Activated T-cell treated with anti-CD3 and anti-CD28 coated beads, Interleukin-2, amount 50 U/mL, for 4 hours (primary cell): ENCODE measurements around the gene CCDC85C. TPM values are rescaled to one million over a fixed set of nuclear protein-coding genes. Genes with fewer than 3 reads are reported as not detected.

Experiments used
- ATAC-seq, 2 donors: fragments of 200-7000 bp; cut with Tn5 transposase; one replicate each; pipeline ENCODE4 v1.10.0; 2021
- DNase-seq: peaks from one replicate; pipeline ENCODE4 v3.0.0-alpha.2; 2020
- H3K27me3 Mint-ChIP-seq: one replicate; pipeline ENCODE4 v1.8.0; 2021; ENCODE audit warnings: low read depth, mixed read lengths
- H3K36me3 Mint-ChIP-seq: one replicate; pipeline ENCODE4 v1.8.0; 2022; ENCODE audit warnings: mixed read lengths; ENCODE audit not compliant: insufficient read depth
- H3K4me1 Mint-ChIP-seq: one replicate; pipeline ENCODE4 v1.8.0; 2021; ENCODE audit warnings: low read depth, mixed read lengths
- H3K4me3 Mint-ChIP-seq: one replicate; pipeline ENCODE4 v1.8.0; 2021; ENCODE audit warnings: mild to moderate bottlenecking, moderate library complexity, mixed read lengths
- H3K9me3 Mint-ChIP-seq: one replicate; pipeline ENCODE4 v1.8.0; 2021; ENCODE audit warnings: mixed read lengths
- total RNA-seq, 3 donors: library from RNA; stranded (reverse); gene quantifications; one replicate each; pipeline ENCODE4 v1.2.1, GENCODE V29; 2021

The CCDC85C gene
- total RNA-seq, 3 donors from 2014 or later = 3.8 to 11.1 (median 3.8) TPM

GRCh38 chr14:99515301-99516155 lies 88.5 kb downstream of the CCDC85C start:
- Mint-ChIP-seq H3K9me3 (no peaks in the 10 kb centered on the region), H3K4me1 (no peaks in the 10 kb centered on the region), H3K27me3 (no peaks in the 10 kb centered on the region), H3K4me3 (no peak overlapping the region), H3K36me3 (peaks cover 6% of the 10 kb centered on the region)
- DNase-seq (no peak), ATAC-seq (no peak)

- no peak for DNase-seq
- Mint-ChIP-seq H3K9me3 (no peaks in the 10 kb centered on the region), H3K27me3 (no peaks in the 10 kb centered on the region)
Observed at GRCh38 chr14:99514552-99515300, 89.3 kb downstream of the CCDC85C start.

DNA sequence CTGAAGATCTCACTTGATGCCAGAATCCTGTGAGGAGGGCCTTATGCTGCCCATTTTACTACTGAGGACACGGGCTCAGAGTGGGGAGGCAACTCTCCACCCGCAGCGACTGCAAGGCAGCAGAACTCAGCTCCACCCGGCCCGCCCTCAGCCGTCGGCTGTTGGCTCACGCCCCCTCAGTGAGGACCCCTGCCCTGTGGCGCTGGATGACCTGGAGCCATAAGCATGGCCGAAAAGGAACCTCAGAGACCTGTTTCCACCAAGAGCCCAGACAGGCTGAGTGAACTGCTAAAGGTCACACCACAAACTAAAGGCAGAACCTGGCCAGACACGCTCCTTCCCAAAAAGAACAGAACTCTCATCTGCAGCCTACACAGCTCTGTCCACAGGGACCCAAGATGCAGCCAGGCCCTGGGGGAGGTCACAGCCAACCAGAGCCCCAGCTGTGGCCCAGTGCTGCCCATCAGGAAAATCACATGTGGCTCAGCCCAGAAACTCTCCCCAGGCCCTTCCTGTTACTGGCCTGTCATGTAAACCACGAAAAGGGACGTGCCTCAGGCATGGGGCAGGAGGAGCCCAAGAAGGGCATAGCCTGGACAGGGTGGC lies 90.0 kb downstream of the CCDC85C start:
- no peaks in the 10 kb centered on the region for H3K4me1 Mint-ChIP-seq
- DNase-seq (no peak), ATAC-seq (no peak)
- no peaks in the 10 kb centered on the region for H3K9me3 Mint-ChIP-seq
- H3K4me3 Mint-ChIP-seq = no peak overlapping the region
- no peaks in the 10 kb centered on the region for H3K27me3 Mint-ChIP-seq
- peaks cover 9% of the 10 kb centered on the region for H3K36me3 Mint-ChIP-seq

More at GRCh38 chr14:99514552-99515300, 89.3 kb downstream of the CCDC85C start:
- Mint-ChIP-seq H3K4me3 (no peak overlapping the region), H3K4me1 (no peaks in the 10 kb centered on the region), H3K36me3 (peaks cover 6% of the 10 kb centered on the region)
- no peak for ATAC-seq

- ATAC-seq (no peak), DNase-seq (no peak)
- H3K36me3 Mint-ChIP-seq = peaks cover 11% of the 10 kb centered on the region
- no peaks in the 10 kb centered on the region for H3K4me1 Mint-ChIP-seq
- no peaks in the 10 kb centered on the region for H3K9me3 Mint-ChIP-seq
- no peaks in the 10 kb centered on the region for H3K27me3 Mint-ChIP-seq
- H3K4me3 Mint-ChIP-seq = no peak overlapping the region
Observed at GRCh38 chr14:99513183-99513694, 90.8 kb downstream of the CCDC85C start.

- Mint-ChIP-seq H3K27me3 (no peaks in the 10 kb centered on the region), H3K4me3 (no peak overlapping the region), H3K36me3 (peaks cover 17% of the 10 kb centered on the region), H3K9me3 (no peaks in the 10 kb centered on the region), H3K4me1 (no peaks in the 10 kb centered on the region)
- no peak for ATAC-seq
- no peak for DNase-seq
Observed at GRCh38 chr14:99512571-99513182, 91.3 kb downstream of the CCDC85C start.

DNA sequence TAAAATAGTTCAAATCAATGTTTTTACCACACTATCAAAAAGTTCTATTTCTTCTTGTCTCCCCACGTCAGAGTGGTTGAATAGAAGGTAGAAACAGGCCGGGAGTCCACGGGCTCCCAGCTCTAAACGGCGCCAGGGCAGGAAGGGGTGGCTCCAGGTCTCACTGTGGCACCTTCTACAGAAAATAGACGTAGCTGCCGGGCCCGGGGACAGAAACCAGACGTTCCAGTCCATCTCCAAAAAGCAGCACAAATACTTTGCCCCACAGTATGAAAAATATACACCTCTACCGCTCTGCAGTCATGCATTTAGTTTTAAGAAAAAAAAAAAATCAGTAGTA lies 91.9 kb downstream of the CCDC85C start:
- H3K9me3 Mint-ChIP-seq = no peaks in the 10 kb centered on the region
- peaks cover 21% of the 10 kb centered on the region for H3K36me3 Mint-ChIP-seq
- H3K4me3 Mint-ChIP-seq = no peak overlapping the region
- no peaks in the 10 kb centered on the region for H3K27me3 Mint-ChIP-seq
- no peaks in the 10 kb centered on the region for H3K4me1 Mint-ChIP-seq
- ATAC-seq = no peak
- DNase-seq = no peak

GRCh38 chr14:99511421-99512109 lies 92.4 kb downstream of the CCDC85C start:
- Mint-ChIP-seq H3K36me3 (peaks cover 25% of the 10 kb centered on the region), H3K4me3 (no peak overlapping the region), H3K9me3 (no peaks in the 10 kb centered on the region), H3K4me1 (no peaks in the 10 kb centered on the region), H3K27me3 (no peaks in the 10 kb centered on the region)
- ATAC-seq = no peak
- no peak for DNase-seq

DNA sequence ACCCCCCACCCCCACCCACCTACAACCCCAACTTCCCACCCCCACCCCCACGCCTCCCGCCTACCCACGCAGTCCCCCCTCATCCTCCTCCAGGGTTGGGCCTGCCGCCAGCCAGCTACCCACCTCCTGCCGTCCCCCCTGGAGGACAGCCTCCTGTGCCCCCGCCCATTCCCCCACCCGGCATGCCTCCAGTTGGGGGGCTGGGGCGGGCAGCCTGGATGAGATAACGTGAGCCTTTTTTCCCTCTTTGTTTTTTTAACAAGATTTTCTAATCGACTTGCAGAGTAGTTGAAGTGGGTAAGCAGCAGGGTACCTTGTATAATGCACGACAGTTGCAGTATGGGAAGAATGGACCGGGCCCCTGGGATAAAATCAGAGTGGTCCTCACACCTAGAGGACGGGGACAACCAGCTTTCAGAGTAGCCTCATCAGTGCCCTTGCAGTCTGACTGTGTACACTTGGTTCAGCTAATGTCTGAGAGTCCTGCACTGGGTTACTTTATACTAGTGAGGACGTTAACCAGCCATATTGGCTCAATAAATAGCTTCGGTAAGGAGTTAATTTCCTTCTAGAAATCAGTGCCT lies 93.4 kb downstream of the CCDC85C start:
- Mint-ChIP-seq H3K27me3 (no peaks in the 10 kb centered on the region), H3K4me1 (no peaks in the 10 kb centered on the region), H3K36me3 (peaks cover 33% of the 10 kb centered on the region), H3K9me3 (no peaks in the 10 kb centered on the region), H3K4me3 (no peak overlapping the region)
- ATAC-seq (no peak), DNase-seq (no peak)

DNA sequence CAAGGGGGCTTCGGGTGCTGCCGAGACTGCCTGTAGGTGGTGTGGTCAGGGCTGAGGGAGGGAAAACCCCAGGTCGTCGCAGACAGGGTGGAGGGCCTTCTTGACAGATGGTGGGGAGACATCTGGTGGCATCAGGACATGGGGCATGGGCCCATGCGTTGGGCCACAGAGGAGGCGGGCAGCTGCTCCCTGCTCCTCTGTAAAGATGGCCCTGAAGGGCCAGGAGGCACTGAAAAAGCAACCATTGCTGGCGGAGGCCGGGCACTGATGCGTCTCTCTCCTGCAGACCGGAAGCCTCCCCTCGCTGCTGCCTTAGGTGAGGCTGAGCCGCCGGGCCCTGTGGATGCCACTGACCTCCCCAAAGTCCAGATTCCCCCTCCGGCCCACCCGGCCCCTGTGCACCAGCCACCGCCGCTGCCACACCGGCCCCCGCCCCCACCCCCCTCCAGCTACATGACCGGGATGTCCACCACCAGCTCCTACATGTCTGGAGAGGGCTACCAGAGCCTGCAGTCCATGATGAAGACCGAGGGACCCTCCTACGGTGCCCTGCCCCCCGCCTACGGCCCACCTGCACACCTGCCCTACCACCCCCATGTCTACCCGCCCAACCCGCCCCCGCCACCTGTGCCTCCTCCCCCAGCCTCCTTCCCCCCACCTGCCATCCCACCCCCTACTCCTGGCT lies 94.0 kb downstream of the CCDC85C start:
- Mint-ChIP-seq H3K4me1 (no peaks in the 10 kb centered on the region), H3K36me3 (peaks cover 35% of the 10 kb centered on the region), H3K9me3 (no peaks in the 10 kb centered on the region), H3K4me3 (no peak overlapping the region), H3K27me3 (no peaks in the 10 kb centered on the region)
- no peak for ATAC-seq
- no peak for DNase-seq

DNA sequence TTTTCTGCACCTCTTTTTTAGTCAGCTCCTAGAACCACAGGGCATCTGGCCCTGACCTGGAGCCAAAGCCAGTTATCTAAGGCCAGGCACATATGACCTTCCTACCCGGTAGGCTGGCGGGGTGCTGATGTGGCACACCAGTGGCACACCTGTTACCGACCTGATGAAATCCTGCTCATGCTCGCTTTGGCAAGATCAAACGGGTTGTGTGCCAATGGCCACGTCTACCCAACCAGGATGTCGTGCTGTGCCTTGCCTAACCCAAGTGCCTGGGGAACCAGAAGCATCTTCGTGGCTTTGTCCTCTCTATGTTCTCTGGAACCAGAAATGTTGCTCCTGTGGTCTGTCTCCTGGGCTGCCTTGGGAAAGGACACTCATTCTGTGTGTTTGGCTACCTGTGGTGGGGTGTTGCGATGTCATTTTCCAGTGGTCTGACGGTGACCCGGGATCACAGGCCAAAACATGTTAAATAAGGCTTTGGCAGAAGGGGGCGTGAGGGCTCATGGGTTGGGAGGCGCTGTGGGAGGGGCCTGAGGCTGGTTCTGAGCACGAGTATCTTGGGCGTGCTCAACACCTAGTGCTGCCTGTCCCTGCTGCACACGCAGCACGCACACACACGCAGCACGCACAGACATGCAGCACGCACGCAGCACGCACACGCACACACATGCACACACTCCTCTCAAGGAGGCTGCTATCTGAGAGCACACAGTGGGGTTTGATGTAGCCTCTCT lies 94.9 kb downstream of the CCDC85C start:
- H3K4me3 Mint-ChIP-seq = no peak overlapping the region
- no peaks in the 10 kb centered on the region for H3K27me3 Mint-ChIP-seq
- no peaks in the 10 kb centered on the region for H3K9me3 Mint-ChIP-seq
- H3K4me1 Mint-ChIP-seq = no peaks in the 10 kb centered on the region
- peaks cover 42% of the 10 kb centered on the region for H3K36me3 Mint-ChIP-seq
- DNase-seq = no peak
- no peak for ATAC-seq

- ATAC-seq = no peak
- DNase-seq = no peak
- H3K4me1 Mint-ChIP-seq = no peaks in the 10 kb centered on the region
- H3K4me3 Mint-ChIP-seq = no peak overlapping the region
- H3K27me3 Mint-ChIP-seq = no peaks in the 10 kb centered on the region
- H3K9me3 Mint-ChIP-seq = no peaks in the 10 kb centered on the region
- peaks cover 51% of the 10 kb centered on the region for H3K36me3 Mint-ChIP-seq
Observed at GRCh38 chr14:99507860-99508640, 96.0 kb downstream of the CCDC85C start.

DNA sequence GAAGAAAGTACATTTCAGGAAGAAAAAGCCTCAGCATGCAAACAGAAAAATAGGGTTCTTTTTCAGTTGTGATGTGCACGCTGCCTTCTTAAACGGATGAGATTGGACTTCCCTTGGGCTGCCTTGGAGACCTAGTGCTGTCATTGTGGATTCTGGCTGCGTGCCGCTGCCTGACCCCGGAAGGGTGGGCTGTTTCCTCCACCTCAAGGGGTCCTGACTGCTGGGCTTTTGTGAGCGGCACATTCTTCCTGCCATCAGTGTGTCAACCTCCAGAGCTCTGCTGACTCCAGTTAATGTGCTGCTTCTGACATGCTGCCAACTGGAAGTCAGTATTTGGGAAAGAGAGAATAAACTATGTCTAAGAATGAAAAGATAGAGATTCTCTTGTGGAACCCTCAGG lies 97.7 kb downstream of the CCDC85C start:
- ATAC-seq (no peak), DNase-seq (no peak)
- Mint-ChIP-seq H3K36me3 (peaks cover 54% of the 10 kb centered on the region), H3K4me1 (no peaks in the 10 kb centered on the region), H3K27me3 (no peaks in the 10 kb centered on the region), H3K4me3 (no peak overlapping the region), H3K9me3 (no peaks in the 10 kb centered on the region)
